ENCODE measurements around the gene FGB. TPM values are rescaled to one million over a fixed set of nuclear protein-coding genes. Genes with fewer than 3 reads are reported as not detected.

FGB gene
- total RNA-seq, 1 donor from 2014 or later = not detected

DNA sequence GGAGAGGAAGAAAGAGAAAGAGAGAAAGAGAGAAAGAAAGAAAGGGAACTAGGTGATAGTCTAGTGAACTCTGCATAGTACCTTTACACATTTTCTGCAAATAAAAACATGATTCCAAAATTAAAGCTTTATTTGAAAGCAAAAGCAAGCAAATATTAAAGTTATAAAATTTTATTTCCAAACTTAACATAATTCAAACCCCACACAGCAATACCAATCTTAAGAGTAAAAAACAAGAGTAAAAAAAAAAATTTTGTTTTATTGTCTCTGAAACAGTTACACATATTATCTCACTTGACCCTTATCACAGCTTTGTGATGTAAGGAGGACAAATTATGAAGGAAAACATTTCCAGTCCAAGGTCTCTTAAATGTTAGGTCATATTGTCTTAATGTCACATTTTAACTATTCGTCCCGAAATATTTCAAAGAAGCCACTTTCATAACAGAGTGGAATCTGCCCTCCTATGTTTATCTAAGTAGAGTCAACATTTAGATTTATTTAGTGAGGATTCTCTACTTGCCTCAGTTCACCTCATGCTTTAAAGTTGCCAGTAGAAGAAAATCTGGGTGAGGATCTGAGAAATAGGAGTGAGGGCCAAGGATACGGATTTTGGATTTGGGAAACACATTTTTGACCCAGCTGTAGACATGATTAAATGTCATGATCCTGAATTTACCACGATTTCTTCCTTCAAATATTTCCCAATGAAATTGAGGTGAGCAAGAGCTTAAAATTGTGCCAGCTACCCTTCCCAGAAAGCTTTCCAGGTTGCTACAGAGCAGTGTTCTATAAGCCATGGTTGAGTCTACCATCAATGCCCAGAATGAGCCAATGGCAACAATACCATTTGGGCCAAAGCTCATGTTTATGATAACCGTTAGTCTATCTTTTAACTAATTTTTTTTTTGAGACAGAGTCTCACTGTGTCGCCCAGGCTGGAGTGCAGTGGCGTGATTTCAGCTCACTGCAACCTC is 35.3 kb downstream of the FGB start:
- DNase-seq = no peak
- H3K27me3 ChIP-seq (ENCODE audit: low read depth) = peaks cover 7% of the 10 kb centered on the region
- no peaks in the 10 kb centered on the region for H3K36me3 ChIP-seq
- H3K4me3 ChIP-seq = no peak overlapping the region
- no peak overlapping the region for H3K27ac ChIP-seq (replicated peaks)
- TF ChIP-seq CTCF (IDR thresholded peaks at IDR 0.05; ENCODE audit: borderline replicate concordance) = no peak
- intact Hi-C loops (cut with micrococcal nuclease) = no loop called here
- H3K4me1 ChIP-seq = no peaks in the 10 kb centered on the region
- no peaks in the 10 kb centered on the region for H3K9me3 ChIP-seq (replicated peaks)

- H3K4me3 ChIP-seq = no peak overlapping the region
- H3K27me3 ChIP-seq (ENCODE audit: low read depth) = peaks cover 7% of the 10 kb centered on the region
- no peak for TF ChIP-seq CTCF (IDR thresholded peaks at IDR 0.05; ENCODE audit: borderline replicate concordance)
These were observed 39.7 kb downstream of the FGB start for GRCh38 chr4:154602404-154603020.

GRCh38 chr4:154603033-154603943 is 40.5 kb downstream of the FGB start:
- H3K36me3 ChIP-seq = no peaks in the 10 kb centered on the region
- intact Hi-C loops (cut with micrococcal nuclease) = no loop called here
- no peak overlapping the region for H3K27ac ChIP-seq (replicated peaks)
- DNase-seq = no peak
- no peaks in the 10 kb centered on the region for H3K9me3 ChIP-seq (replicated peaks)
- H3K4me1 ChIP-seq = no peaks in the 10 kb centered on the region
- H3K4me3 ChIP-seq = no peak overlapping the region
- H3K27me3 ChIP-seq (ENCODE audit: low read depth) = peaks cover 9% of the 10 kb centered on the region
- no peak for TF ChIP-seq CTCF (IDR thresholded peaks at IDR 0.05; ENCODE audit: borderline replicate concordance)

More at GRCh38 chr4:154602404-154603020, 39.7 kb downstream of the FGB start:
- Histone ChIP-seq H3K9me3 (replicated peaks) (no peaks in the 10 kb centered on the region), H3K4me1 (no peaks in the 10 kb centered on the region), H3K27ac (replicated peaks) (no peak overlapping the region), H3K36me3 (no peaks in the 10 kb centered on the region)
- no peak for DNase-seq
- intact Hi-C loops (cut with micrococcal nuclease) = no loop called here

- DNase-seq = no peak
- intact Hi-C loops (cut with micrococcal nuclease) = no loop called here
- no peak overlapping the region for H3K27ac ChIP-seq (replicated peaks)
- H3K9me3 ChIP-seq (replicated peaks) = no peaks in the 10 kb centered on the region
- no peaks in the 10 kb centered on the region for H3K4me1 ChIP-seq
- no peak for TF ChIP-seq CTCF (IDR thresholded peaks at IDR 0.05; ENCODE audit: borderline replicate concordance)
- no peak overlapping the region for H3K4me3 ChIP-seq
- peaks cover 24% of the 10 kb centered on the region for H3K27me3 ChIP-seq (ENCODE audit: low read depth)
- no peaks in the 10 kb centered on the region for H3K36me3 ChIP-seq
These were observed 41.9 kb downstream of the FGB start for GRCh38 chr4:154604696-154605200.
